GM19452 (cell line): Measurements from ENCODE around the gene HJURP.

ENCODE experiments used
- ATAC-seq: cut with Tn5 transposase; IDR thresholded peaks from one replicate; pipeline ENCODE4 v1.9.1; 2021; ENCODE audit not compliant: unreplicated experiment

HJURP gene

DNA sequence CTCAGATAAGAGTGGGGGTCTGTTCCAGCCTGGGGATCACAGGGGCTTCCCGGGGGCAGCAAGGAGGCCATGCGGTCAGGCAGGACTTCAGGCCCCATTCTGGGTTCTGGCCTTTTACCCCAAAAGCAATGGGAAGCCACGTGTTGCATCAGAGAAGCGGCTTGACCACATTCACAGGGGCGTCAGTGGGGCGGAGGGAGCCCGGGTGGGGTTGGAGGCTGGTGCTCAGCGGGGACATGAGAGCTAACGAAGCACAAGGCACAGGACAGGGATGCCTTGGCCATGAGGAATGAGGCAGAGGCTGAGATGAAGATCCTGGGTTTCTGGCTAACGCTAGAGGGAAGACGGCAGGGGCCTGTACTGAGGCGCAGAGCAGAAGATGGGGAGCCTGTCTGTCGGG, 6.1 kb downstream of the HJURP start:
- no peak for ATAC-seq

DNA sequence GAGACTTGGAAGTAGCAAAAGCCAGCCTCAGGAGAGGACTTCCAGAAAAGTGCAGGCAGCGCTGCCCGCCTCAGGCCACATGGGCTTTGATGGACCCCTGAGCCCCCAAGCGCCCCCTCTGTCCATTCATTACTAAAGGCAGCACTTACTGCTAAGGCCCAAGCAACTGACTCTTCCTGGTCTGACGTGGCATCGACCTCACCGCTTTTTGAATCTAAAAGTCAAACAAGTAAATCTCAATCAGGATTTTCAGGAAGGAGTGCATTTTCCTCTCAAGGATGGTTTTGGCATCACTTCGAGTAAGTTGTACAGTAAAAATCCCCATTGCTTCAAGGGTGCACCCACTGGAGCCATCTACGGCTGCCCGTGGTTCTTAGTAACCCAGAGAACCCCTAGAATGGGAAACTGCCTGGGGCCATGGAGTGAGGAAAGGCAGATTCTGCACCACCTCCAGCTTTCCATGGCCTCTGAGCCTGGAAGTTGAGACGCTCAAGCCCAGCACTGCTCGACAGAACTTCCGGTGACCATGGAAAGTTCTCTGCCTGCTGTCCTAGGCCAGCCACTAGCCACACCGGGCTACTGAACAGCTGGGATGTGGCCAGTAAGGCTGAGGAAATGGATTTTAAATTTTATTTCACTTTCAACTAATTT, 7.0 kb downstream of the HJURP start:
- ATAC-seq: no peak

DNA sequence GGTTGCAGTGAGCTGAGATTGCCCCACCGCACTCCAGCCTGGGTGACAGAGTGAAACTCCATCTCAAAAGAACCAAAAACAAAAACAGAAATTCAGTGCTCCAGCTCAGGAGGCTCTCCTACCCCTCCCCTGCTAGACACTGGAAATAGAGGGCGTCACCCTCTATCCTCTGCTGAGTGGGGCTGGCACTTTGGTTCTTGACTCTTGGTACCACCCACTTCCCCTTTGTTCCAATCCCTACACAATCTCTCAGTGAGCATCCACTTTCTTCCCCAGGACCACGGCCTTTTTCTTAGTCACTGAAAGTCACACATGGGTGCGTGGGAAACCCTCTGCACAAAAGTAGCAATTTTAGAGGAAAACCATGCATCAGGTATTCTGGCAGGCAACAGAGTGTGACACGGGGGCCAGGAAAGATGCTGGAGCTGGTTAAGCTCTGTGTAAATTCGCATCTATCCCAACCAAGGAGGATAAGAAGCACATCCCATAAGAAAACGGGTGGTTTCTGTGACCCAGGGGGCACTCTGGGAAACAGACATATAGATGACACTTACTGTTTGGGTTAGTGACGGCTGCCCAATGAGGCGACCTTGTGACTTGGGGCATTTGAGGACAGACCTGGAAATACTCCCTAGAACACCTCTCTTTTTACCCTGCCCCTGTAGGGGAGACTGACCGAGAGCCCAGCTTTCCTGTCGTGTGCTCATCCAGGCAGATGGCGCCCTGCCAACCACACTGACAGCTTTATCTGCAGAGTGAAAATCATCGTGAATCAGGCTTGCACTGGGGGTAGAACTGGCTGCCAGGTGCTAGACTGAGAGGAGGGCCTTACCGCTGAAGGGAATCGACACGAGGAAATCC, 7.7 kb downstream of the HJURP start:
- no peak for ATAC-seq

DNA sequence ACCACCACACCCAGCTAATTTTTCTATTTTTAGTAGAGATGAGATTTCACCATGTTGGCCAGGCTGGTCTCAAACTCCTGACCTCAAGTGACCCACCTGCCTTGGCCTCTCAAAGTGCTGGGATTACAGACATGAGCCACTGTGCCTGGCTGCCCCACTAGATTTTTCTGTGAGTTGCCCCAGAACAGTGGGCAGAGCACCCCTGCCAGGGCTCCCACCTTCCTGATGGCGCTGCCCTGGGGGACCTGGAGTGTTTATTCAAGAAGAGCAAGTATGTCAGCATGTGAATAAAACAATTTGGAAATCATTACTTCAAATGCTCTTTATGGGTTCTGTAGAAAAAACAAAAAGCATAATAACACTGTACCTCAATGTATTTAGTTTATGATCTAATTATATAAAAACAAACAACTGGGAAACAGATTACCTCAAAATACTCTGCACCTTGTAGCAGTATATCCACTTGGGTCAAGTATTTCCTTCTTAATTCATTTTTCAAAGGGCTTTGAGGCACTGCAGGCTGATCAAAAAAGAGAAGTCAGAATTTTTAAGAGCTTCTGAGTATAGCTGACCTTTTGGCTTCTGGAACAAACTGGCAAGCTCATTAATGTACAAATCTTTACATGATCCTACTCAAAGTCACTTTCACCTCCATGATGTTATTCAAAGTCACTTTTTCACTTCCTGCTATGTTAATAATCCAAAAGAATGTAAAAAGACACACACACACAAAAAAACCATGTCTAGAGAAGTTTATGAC, 8.9 kb downstream of the HJURP start:
- ATAC-seq: no peak

DNA sequence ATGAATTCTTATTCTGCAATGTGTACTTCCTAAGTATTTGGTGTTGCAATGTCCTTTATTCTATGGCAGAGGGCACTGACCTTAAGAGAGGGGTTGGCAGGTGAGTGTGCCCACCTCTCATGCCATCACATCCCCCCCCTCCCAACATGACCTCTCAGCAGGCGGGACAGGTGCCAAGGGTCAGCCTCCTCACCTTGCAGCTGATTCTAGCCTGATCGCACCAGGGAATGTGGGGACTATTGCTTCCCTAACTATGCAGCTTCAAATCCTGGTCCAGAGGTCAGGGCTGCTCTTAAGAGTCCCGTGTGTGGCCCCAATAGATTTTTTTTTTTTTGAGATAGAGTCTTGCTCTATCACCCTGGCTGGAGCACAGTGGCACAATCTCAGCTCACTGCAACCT, 9.5 kb downstream of the HJURP start:
- ATAC-seq: no peak

DNA sequence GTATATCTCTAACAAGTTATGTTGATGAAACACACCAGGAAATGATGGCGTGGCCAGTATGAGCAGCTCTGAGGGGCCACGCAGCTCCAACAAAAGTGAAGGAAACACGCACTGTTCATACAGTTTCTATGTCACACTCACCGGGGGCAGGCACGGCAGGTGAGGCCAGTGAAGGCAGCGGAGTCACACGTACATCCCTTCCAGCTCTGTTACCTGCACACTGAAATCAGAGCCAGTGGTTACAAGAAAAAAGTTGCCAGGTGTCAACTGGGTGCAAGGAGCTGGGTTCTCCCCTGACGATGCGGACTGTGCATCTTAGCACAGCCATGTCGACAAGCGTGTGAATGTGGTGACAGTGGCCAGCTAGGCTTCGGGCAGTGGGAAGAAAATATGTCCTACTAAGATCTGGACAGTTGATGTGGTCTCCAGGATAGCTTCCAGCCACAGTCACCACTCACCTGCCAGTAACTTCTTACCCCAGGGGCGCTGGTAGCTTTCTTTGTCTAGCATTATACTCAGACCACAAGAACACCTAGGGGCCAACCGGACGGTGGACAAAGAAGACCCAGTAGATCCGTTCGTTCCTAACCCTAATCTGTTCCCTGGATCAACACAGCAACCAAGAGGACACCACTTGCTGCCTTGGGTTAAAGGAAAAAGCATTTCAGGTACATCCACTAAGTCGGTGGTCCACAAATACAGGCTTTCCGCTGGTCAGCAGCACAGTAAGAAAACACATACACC, 10.1 kb downstream of the HJURP start:
- no peak for ATAC-seq

DNA sequence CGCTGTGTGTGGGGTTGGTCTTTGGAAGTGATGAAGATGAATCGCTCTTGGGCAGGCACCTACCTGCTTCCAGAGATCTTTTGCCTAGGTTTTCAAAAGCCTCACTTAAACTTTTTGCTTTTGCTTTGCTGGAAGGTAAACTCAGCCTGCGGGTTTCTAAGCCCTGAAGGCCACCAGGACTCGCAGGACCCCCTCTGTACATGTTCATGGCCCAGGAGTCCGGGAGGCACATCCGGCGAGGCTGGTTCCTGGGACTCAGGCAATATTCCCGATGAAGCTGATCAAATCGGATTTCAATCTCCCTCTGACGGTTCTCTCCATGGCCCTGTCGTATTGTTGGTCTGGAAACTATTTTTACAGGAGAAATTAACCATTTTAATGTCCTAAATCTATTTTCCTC, 13.2 kb downstream of the HJURP start:
- no peak for ATAC-seq

DNA sequence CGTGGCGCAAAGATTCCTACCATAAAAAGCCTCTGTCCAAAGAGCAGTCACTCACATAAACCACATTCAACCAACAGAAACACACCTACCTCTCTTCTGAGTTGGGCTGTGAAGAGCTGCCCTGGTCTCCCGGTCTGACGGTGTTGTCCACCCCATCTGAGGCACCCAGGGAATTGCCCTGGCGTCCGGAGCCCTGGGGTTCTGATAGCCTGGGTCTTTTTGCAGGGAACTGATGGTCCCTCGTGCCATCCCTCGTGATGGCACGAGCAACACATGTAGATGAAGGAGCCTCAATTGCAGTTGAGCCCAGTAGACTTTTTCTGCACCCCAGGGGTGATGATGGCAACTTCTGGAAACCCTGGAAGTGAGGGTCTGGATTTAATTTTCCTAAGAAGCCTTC, 13.8 kb downstream of the HJURP start:
- no peak for ATAC-seq

DNA sequence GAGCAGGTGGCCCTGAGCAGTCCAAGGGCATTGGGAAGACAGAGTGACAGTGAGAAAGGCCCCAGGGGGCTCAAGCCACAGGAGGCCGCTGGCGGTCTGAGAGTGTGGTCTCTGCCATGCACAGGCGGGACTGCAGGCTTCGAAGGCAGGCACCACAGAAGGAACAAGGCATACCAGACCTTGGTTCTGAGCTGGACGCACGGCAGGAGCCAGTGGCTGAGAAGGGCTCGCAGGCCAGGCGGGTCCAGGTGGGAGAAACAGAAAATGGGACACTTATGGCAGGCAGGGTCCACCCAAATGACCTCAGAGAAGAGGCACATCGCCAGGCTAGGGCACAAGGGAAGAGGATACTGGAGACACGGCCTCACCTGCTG, 14.9 kb downstream of the HJURP start:
- ATAC-seq: no peak

DNA sequence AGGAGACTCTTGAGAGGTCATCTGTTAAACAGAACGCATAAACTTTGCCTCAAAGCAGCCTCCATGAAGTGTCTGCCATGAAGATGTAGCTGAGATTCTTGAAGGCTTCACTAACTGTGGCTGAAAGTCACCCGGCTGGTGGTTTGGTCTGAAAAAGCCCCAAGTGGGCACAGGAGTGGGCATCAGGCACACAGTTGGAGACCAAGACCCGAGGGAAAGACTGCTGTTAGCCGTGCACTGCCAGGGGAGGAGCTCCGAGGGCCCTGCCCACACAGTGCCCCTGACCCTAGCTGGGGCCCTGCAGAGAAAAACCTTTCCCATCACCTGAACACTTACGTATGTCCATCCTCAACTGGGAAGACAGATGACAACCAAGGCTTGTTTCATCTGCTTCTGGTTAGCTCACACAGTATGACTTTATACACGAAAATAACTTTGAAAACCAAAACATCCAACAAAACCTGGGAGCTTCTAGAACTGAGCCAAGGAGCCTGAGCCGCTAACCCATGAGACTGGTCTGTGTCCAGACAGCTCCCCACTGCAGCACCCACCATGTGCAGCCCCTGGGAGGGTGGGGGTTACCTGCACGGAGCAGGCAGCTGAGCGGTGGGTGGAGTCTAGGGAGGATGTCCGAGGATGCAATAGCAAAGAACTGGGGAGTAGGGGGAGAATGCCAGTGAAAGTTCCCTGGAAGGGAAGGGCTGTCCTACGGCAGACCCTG, 15.4 kb downstream of the HJURP start:
- no peak for ATAC-seq

DNA sequence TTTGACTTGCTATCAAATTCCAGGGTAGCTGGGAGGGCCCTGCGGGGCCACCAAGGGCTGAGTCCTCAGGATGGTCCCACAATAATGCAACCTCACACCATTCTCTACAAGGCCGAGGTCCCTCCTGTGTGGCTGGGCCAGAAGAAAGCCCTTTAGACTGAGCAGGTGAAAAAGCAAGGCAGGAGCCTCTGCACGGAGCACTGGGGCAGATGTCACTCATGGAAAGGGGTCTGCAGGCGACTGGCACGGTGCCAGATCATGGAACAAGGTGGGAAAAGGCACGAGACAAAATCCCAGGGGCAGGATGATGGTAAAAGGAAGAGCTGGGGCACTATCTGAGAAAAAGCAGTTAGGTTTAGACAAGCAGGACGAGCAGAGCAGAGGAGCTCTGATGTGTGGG, 16.1 kb downstream of the HJURP start:
- ATAC-seq: no peak

DNA sequence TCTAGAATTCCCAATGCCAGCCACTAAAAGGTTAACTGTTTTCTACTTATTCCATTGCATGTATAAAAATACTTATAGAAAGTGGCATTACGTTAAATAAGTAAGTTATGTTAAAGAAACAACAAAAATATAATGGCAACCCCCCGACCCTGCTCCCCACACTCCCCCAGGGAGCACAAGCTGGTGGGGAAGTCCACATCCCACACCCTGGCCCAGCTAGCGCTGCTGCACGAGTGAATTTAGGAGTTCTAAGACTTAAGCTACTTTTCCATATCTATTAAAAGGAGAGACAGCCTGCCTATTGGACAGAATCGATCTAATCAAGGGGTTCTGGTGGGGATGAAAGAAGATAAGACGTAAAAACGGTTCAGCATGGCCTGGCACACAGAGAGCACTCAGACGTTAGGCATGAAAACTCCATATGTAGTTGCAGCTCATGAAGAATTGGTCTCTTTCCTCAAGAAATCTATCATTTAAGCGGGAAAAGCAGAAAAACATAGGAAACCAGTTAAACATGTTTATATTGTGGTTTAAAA, 16.6 kb downstream of the HJURP start:
- ATAC-seq: no peak

DNA sequence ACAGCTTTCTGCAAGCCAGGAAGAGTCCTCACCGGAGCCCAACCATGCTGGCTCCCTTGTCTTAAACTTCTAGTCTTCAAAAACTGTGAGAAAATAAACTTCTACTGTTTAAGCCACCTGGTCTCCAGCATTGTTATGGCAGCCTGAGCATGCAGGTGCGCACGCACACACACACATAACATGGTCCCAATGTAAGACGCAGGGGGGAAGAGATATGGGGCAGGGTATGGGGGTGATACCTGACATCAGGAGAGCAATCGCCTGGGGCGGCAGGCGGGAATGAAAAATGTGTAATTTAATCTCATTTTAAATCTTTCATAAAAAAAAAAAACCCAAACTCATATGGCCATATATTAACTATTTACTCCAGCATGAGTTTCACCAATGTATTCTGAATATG, 18.0 kb downstream of the HJURP start:
- ATAC-seq: no peak

DNA sequence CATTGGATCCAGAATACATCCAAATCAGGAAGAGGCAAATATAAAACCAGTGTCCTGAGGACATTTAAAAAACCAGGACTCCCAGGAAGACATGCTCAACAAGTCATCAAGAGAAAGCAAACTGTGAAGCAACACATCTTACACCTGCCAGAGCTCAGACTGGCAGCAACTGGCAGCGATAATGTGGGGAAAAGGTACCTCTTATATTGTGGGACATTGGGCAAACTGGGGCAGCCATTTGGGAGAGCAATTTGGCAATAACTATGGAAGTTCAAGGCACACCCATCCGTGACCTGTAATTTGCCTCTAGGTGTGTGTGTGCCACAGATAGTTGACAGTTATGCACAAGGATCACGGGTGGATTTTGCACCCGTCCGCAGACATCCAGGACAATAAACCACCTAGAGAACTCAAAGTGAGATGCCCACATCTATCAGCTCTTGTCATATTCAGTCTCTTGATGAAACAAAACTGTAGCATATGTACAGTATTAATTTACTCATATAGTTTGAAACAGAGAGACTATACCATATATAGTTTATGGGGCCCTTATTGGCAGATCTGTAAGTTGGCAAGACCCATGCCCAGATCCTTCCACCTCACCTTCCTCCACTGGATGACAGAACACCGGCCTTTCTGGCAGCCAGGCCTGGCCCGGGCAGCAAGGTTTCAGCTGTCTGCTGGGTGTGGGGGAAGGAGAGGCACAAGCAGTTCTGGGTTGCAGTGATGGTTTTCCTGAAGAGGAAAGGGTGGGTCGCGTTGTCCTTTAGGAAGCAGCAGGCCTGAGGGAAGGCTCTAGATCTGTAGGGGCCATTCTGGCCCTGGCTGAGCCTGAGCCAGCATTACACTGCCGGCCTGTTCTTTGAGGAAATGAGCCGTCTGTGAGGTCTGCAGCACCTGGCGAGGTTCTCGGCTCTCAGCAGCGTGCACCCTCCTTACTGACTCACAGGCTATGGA, 18.8 kb downstream of the HJURP start:
- no peak for ATAC-seq

DNA sequence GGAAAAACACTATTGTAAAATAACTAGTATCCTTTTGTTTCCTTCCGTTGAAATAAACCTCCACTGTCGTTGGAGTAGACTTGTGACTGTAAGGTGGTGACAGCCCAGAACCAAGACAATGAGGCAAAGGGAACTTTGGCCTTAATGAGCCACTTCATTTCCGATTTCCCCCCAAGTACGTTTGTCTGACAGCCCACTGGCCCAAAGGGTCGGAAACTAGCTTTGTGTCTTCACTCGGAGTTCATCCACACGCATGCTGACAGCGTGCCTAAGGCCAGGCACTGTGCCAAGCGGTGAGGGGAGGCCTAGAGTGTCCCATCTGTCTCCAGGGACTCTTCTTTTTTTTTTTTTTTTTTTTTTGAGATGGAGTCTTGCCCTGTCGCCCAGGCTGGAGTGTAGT, 21.0 kb downstream of the HJURP start:
- no peak for ATAC-seq

DNA sequence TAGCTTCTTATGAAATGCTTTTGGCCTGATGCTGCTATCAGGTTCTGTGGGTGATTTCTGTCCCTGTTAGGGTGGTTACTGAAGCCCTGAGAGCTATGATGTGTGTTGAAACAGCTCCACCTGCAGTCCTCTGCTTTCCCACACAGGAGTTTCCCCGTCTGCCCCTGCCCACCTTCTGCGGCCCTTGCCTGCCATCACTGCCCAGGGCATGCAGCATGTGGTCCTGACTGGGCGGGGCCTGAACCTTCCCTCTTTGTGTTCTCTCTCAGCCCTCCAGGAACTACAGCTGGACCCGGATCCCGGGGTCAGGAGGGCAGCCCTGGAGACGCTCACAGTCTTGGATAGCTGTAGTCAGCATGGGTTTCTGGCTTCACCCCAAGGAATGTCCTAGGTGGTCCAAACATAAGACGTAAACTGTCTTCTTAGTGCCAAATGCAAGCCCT, 21.4 kb downstream of the HJURP start:
- no peak for ATAC-seq

DNA sequence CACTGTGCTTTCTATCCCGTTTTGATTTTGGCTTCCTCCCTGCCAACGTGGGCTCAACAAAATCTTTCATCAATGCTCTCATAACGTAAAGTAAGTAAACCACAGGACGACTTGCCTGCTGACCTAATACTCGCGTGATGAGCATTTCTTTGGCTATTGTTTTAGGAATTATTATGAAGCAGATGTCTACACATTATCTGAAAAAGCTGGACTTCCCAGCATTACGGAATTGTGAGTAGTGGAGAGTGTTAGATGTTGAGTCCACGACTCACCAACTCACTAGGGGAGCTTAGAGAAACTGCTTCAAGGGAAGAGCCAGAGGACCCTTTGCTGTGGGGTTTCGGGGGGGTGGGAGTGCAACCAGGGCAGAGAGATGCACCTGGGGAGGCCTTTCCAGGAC, 21.9 kb downstream of the HJURP start:
- ATAC-seq: no peak

DNA sequence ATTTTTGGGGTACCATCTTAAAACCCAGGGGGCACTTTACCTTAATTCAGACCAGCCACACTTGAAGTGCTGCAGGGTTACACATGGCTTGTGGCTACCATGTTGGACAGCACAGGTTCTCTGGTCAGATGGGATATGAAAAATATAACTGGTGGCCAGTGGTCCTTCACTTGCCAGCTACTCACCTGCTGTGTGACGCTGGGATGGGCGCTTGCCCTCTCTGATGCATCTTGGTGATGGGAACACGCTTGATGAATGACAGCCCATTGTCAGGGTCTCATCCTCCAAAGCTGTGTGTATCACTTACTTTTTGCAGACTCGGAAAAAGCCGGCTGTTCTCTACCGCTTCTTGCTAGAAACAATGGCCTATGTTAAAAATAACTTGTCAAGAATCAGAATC, 22.5 kb downstream of the HJURP start:
- no peak for ATAC-seq

DNA sequence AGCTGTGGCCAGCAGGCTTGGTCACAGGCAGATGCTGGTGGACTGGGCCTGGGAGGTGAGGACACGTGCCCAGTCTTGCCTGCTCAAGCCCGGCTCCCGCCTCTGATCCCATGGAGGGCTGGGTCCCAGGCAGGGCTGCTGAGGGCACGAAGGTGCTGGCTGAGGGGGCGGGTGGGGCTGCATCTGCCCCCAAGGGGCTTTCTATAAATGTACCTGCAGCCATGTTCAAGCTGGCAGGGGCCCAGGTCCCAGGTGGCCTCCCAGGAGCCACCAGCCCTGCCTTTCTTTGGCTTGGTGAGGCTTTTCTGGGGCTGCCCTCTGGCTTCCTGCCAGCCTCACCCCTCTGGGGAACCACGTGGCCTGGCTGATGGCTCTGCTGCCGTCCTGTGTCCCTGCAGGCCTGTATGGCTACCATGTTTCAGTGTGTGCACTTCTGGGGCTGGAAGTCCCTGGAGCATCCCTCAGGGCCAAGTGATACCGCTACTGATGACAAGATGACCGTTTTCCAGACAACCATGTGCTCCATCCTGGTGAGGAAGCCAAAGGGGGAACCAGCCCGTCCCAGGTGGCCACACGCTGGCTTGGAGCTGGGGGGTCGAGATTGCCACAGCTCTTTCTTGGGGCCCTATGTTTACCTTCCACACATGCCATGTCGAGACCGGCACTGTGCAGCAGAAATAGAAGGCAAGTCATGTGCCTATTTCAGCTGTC, 23.2 kb downstream of the HJURP start:
- ATAC-seq: no peak
